HL-60/S4 (cell line): ENCODE data around the gene NPIPA5.
"Not testable (repeated sequence)": the region's sequence is repeated elsewhere in the genome, so short reads cannot be mapped to it uniquely, and the experiment has no call there.

ENCODE experiments used
- in situ Hi-C: fragments of 300-500 bp; cut with MboI; formaldehyde crosslinking; loops from 2 replicates; pipeline ENCODE4 v1.14.3; 2022; ENCODE audit warnings: low sequenced_read_pairs

NPIPA5 gene

DNA sequence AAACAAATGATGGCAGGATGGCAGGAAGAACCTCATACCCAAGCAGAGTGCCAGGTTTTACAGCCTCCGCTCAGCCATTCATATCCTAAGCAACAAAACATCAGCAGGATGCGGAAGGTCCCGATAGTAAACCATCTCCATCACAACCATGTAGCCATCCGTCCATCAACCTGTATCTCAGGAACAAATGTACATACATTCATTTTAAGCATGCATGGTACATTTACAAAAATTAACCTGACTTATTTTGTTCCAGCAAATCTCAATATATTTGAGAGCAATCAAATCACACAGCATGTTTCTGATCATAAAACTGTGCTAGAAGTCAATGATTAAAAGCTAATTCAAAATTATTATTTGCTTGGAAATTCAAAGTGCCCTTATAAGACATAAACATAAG lies at the start of gene NPIPA5:
Gene NPIPA5 (minus strand): TSS at position 101 of the 400 bp plus-strand sequence. CDS start 0 bp downstream, at position 101.
- in situ Hi-C loops, result not testable (repeated sequence)

- in situ Hi-C loops, result no loop called here
Measured at GRCh38 chr16:15427648-15428239, 49.6 kb upstream of the NPIPA5 start.

DNA sequence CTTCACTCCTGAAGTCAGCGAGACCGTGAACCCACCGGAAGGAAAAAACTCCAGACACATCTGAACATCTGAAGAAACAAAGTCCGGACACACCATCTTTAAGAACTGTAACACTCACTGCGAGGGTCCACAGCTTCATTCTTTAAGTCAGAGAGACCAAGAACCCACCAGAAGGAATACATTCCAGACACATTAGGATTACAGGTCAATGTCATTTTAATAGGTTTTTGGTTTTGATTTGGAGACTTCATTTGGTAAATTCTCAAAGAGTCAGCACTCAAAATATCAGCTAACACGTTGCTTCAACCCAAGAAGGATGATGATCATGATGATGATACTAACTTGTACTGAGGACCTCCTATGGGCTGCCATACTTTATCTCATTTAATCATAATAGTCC lies 48.7 kb upstream of the NPIPA5 start:
- in situ Hi-C loops, result no loop called here

GRCh38 chr16:15425861-15426260 lies 47.8 kb upstream of the NPIPA5 start:
- in situ Hi-C loops, result no loop called here

- in situ Hi-C loops, result no loop called here
Measured at GRCh38 chr16:15422222-15422621, 44.1 kb upstream of the NPIPA5 start.

DNA sequence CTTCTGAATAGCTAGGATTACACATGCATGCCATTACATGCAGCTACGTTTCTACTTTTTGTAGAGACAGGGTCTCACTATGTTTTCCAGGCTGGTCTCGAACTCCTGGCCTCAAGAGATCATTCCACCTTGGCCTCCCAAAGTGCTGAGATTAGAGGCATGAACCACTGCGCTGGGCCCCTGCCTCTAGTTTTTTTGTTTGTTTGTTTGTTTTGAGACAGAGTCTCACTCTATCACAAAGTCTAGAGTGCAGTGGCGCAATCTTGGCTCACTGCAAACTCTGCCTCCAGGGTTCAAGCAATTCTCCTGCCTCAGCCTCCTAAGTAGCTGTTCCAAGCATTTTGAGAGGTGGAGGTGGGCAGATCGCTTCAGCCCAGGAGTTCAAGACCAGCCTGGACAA lies 43.6 kb upstream of the NPIPA5 start:
- in situ Hi-C loops, result not testable (repeated sequence)

GRCh38 chr16:15418206-15418605 lies 40.1 kb upstream of the NPIPA5 start:
- in situ Hi-C loops, result no loop called here

GRCh38 chr16:15417197-15417596 lies 39.1 kb upstream of the NPIPA5 start:
- in situ Hi-C loops, result no loop called here

GRCh38 chr16:15415511-15415985 lies 37.5 kb upstream of the NPIPA5 start:
- in situ Hi-C loops, result no loop called here

DNA sequence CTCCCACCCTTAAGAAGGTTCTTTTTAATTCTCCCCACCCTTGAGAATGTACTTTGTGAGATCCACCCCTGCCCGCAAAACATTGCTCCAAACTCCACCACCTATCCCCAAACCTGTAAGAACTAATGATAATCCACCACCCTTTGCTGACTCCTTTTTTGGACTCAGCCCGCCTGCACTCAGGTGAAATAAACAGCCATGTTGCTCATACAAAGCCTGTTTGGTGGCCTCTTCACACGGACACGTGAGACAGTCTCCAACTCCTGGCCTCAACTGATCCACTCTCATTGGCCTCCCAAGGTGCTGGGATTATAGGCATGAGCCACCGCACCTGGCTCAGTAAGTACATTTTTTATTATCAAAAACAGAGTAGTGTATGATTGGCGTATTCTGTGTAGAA lies 31.4 kb upstream of the NPIPA5 start:
- in situ Hi-C loops, result not testable (repeated sequence)

DNA sequence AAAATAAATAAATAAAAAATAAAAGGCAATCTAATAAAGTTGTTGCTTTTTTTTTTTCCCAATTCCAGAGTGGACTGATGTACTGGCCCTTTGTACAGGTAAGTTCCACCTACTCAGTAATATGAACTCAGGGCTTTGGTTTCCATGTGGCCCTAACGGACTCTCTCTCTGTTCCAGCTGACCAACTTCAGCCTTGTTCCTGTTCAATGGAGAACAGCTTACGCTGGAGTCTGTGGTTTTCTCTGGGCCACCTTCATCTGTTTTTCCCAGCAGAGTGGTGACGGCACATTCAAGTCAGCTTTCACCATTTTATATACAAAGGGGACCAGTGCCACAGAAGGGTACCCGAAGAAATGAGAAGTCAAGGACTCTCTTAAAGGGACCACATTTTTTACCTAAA lies 29.7 kb upstream of the NPIPA5 start:
- in situ Hi-C loops, result not testable (repeated sequence)

- in situ Hi-C loops, result no loop called here
Measured at GRCh38 chr16:15404792-15405191, 26.7 kb upstream of the NPIPA5 start.

DNA sequence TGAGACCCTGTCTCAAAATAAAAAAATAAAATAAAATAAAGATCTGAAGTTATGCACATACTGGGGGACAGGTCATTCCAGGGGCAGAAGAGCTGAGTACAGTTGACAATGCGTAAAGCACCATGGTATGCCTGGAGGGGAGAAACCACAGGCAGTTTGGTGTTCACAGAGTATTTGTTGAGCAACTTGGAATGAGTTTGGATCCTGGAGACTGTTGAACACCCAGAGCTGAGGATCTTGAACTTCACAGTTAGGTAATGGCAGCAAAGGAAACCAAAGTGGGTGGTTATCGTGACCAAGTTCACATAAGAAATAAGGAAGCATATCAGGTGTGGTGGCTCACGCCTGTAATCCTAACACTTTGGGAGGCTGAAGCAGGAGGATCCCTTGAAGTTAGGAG lies 26.0 kb upstream of the NPIPA5 start:
- in situ Hi-C loops, result not testable (repeated sequence)

DNA sequence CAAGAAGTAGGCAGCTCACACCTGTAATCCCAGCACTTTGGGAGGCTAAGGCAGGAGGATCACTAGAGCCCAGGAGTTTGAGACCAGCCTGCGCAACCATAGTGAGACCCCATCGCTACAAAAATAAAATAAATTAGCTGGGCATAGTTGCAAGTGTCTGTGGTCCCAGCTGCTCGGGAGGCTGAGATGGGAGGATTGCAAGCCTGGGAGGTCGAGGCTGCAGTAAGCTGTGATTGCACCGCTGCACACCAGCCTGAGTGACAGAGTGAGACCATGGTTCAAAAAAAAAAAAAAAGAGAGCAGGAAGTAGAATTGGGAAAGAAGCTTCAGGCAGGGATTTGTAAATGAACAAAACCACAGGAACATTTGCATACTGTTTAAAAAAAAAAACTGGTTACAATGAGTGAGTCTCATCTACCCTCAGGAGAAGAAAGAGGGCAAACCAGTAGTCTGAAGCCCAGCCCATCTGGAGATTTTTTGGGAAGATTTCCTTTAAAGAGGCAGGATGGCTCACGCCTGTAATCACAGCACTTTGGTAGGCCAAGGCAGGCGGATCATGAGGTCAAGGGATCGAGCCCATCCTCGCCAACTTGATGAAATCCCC lies 25.4 kb upstream of the NPIPA5 start:
- in situ Hi-C loops, result no loop called here

DNA sequence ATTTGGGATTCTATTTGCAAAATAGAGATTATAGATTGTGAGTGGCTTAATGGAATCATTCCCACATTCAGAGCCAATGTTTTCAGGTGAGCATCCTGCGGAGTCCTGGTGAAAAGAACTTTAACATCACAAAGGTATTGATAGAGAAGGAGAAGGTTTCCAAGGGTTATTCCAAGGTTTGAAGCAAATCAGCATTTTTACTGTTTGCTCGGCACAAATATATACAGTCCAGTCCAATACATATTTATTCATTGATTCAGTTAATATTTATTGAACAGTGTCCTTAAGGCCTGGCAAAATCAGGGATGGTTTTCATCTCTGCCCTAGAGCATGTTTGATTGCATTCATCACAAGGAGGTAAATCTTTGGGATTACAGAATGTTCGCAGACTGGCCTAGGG lies 23.9 kb upstream of the NPIPA5 start:
- in situ Hi-C loops, result no loop called here

- in situ Hi-C loops, result not testable (repeated sequence)
Measured at GRCh38 chr16:15400314-15400713, 22.2 kb upstream of the NPIPA5 start.

GRCh38 chr16:15399317-15399716 lies 21.2 kb upstream of the NPIPA5 start:
- in situ Hi-C loops, result no loop called here

GRCh38 chr16:15398618-15399316 lies 20.7 kb upstream of the NPIPA5 start:
- in situ Hi-C loops, result no loop called here

DNA sequence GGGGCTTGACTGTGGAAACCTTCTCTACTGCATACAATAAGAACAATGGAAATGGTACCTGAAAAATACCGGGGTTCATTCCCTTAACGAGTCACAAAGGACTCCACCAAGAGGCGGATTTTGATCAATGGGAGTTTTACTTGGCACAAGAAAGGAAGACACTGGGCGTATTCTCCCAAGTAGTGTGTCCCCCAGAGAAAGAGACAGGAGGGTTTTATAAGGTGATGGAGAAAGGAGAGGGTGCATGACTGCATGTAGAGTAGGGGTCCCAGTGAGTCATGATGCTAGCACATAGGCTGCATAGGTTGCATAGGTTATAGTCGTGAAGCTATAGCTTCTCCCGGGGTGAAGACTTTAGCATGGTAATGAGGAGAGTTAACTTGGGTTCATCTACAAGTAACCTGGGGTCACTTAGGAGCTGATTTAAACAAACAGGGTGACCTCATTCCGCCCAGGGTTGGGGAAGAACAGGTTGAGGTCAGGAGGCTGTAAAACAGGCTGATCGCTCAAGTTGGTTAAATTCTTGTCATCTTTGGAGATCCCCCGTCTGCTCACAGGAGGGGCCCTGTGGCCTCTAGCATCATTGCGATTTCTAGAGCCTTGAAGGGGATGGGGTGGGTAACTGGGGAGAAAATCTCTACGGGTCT lies 19.0 kb upstream of the NPIPA5 start:
- in situ Hi-C loops, result no loop called here

DNA sequence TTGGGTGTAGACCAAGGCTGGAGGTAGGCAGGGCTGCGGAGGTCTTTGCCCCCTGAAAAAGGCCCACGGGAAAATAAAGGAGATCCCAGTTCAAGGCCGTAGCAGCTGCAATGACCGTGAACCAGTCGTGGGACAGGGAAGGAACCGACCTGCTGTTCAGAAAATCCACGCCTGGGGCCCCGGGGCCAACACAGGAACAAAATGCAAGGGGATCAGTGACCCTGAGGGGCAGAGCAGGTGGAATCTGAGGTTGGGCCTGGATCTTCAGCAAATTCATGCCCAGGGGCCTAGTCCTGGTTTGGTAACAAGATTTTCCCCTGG lies 18.4 kb upstream of the NPIPA5 start:
- in situ Hi-C loops, result not testable (repeated sequence)

DNA sequence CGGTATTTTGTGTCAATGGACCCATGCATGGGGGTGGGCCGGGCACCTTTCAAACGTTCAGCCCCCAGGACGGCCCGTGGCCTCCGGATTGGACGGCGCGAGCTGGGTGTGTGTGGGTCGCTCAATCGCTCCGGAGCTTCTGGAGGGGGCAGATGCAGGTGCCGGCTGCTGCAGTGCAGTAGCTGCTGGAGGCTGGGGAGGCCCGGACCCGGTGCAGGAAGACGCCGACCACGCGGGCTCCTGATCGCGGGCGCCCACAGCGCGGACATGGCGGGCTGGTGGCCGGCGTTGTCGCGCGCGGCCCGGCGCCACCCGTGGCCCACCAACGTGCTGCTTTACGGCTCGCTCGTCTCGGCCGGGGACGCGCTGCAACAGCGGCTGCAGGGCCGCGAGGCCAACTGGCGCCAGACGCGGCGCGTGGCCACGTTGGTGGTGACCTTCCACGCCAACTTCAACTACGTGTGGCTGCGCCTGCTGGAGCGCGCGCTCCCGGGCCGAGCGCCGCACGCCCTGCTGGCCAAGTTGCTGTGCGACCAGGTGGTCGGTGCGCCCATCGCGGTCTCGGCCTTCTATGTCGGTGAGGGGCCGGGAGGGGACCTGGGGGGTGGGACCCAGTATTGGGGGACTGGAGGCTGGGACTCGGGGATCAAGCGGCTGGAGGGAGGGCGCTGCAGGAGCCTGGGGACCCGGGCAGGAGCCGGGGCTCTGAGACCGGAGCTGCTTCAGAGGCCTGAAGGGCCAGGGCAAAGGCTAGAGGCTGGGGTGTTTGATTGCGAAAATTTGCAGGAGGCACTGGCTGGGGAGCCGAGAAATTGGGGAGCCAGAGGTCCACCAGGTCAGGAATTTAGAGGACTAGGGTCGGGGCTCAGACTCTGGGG lies 17.8 kb upstream of the NPIPA5 start, which contains the start of gene MPV17L:
Gene MPV17L (plus strand): TSS at position 124 of the 878 bp plus-strand sequence. CDS start 144 bp downstream, at position 268.
- in situ Hi-C loops, result not testable (repeated sequence)
